K562 (cell line): ENCODE results near the gene GPSM3. TPM values are rescaled to one million over a fixed set of nuclear protein-coding genes. Genes with fewer than 3 reads are reported as not detected.
A peak's percentile ranks its signal among the peaks of the same experiment; 100 is the strongest.

Source experiments
- ATAC-seq: fragments of 200-7000 bp; cut with Tn5 transposase; 3 replicates; pipeline ENCODE4 v1.9.1; 2020; ENCODE audit warnings: moderate library complexity
- BruUV-seq: library from RNA; stranded (reverse); fragments of 400-500 nt; replicated peaks from 2 replicates; lab custom pipeline; 2021; lab: Mats Ljungman, UMichigan
- CTCF ChIA-PET: fragments of 300-600 bp; formaldehyde crosslinking; extraction: SDS; loops from one replicate; lab custom pipeline; 2021; ENCODE audit warnings: low intra/inter-chr PET ratio; lab: Yijun Ruan, JAX
- POLR2A ChIA-PET: fragments of 300-600, 350-650 bp; sonication (Branson Sonifier 250); formaldehyde crosslinking; extraction: SDS; loops from one replicate; lab custom pipeline; 2021; ENCODE audit warnings: antibody characterized with exemption, inconsistent platforms; lab: Yijun Ruan, JAX
- DNase-seq, 4 experiments: peaks; one replicate each; pipeline versions ENCODE4 v3.0.0 to v3.0.0-alpha.2; 2011 to 2018; ENCODE audit warnings: low spot score in 3 of 4, mixed read lengths in 3 of 4; ENCODE audit errors: extremely low read depth in 1 of 4
- FAIRE-seq: peaks from 2 replicates; lab custom pipeline; 2011; peaks lifted over from hg19 to GRCh38; lab: Jason Lieb, UNC
- H2AFZ ChIP-seq: 2 replicates; pipeline ENCODE4 v1.6.0; 2011; ENCODE audit warnings: low read depth, low read length, control low read depth, inconsistent platforms
- H3K27ac ChIP-seq: fragments of 200-600 bp; 3 replicates; pipeline ENCODE4 v1.8.0; 2011; ENCODE audit warnings: low read depth, mild to moderate bottlenecking, control low read depth, inconsistent platforms, low read length, moderate library complexity, mixed read lengths; ENCODE audit errors: extremely low read depth
- H3K27me3 ChIP-seq, 2 experiments: fragments of 300-600 bp in 1 of 2; 2 replicates in 1 of 2; 3 replicates in 1 of 2; pipeline versions ENCODE4 v1.6.0 to v1.8.0; 2011; ENCODE audit warnings: inconsistent platforms in 2 of 2, low read length in 2 of 2, mild to moderate bottlenecking in 1 of 2, mixed read lengths in 1 of 2, moderate library complexity in 1 of 2; ENCODE audit not compliant: control insufficient read depth in 2 of 2, insufficient read depth in 2 of 2
- H3K36me3 ChIP-seq: fragments of 300-600 bp; 3 replicates; pipeline ENCODE4 v1.8.0; 2011; ENCODE audit warnings: mild to moderate bottlenecking, low read length, inconsistent platforms; ENCODE audit not compliant: control insufficient read depth, insufficient read depth
- H3K4me1 ChIP-seq, 2 experiments: fragments of 200-600 bp in 1 of 2; replicated peaks in 1 of 2; 2 replicates in 1 of 2; 3 replicates in 1 of 2; pipeline versions ENCODE4 v1.5.1 to v1.8.0; 2011; ENCODE audit warnings: inconsistent platforms in 2 of 2, low read length in 2 of 2, mild to moderate bottlenecking in 1 of 2, mixed read lengths in 1 of 2, moderate library complexity in 1 of 2; ENCODE audit not compliant: control insufficient read depth in 2 of 2, insufficient read depth in 2 of 2
- H3K4me2 ChIP-seq: 2 replicates; pipeline ENCODE4 v1.6.1; 2011; ENCODE audit warnings: low read length, control low read depth, inconsistent platforms, mixed read lengths; ENCODE audit not compliant: insufficient read depth
- H3K4me3 ChIP-seq: fragments of 200-600 bp; sonication (generic), shearing (Covaris generic); 2 replicates; pipeline ENCODE4 v1.5.1; 2016; ENCODE audit warnings: control low read depth, inconsistent platforms
- H3K79me2 ChIP-seq: fragments of 200-600 bp; 3 replicates; pipeline ENCODE4 v1.8.0; 2011; ENCODE audit warnings: low read length, inconsistent platforms; ENCODE audit not compliant: control insufficient read depth, insufficient read depth
- H3K9ac ChIP-seq, 2 experiments: 2 replicates each; pipeline versions ENCODE4 v1.6.0 to v1.6.1; 2011; ENCODE audit warnings: low read depth in 2 of 2, low read length in 2 of 2, control low read depth in 1 of 2, inconsistent platforms in 1 of 2, mild to moderate bottlenecking in 1 of 2, mixed read lengths in 1 of 2; ENCODE audit not compliant: insufficient read depth in 1 of 2
- H3K9me1 ChIP-seq: one replicate; pipeline ENCODE4 v1.6.0; 2011; ENCODE audit warnings: inconsistent platforms, mild to moderate bottlenecking, low read length, moderate library complexity; ENCODE audit not compliant: control insufficient read depth, insufficient read depth
- H3K9me3 ChIP-seq: replicated peaks from 2 replicates; pipeline ENCODE4 v1.5.1; 2011; ENCODE audit warnings: low read depth, low read length, inconsistent platforms; ENCODE audit not compliant: control insufficient read depth, insufficient read depth
- H4K20me1 ChIP-seq: replicated peaks from 2 replicates; pipeline ENCODE4 v1.6.1; 2011; ENCODE audit warnings: low read length, inconsistent platforms, mixed read lengths; ENCODE audit not compliant: control insufficient read depth, insufficient read depth
- ARHGAP35 ChIP-seq: fragments of 450-650 bp; IDR thresholded peaks from 2 replicates; pipeline ENCODE4 v1.6.1; 2018; ENCODE audit not compliant: partially characterized antibody
- ATF7 ChIP-seq: fragments of 450-650 bp; IDR thresholded peaks from 2 replicates; pipeline ENCODE4 v1.7.1; 2014; ENCODE audit warnings: mild to moderate bottlenecking, moderate library complexity
- CBX3 ChIP-seq, 2 experiments: IDR thresholded peaks; 1 replicate in 1 of 2; 2 replicates in 1 of 2; pipeline ENCODE4 v1.6.1; 2012; ENCODE audit warnings: inconsistent platforms in 2 of 2, low read length in 2 of 2, borderline replicate concordance in 1 of 2, control low read depth in 1 of 2
- CCAR2 ChIP-seq: fragments of 200-400 bp; formaldehyde crosslinking; IDR thresholded peaks from 2 replicates; pipeline ENCODE4 v1.6.1; 2017; ENCODE audit warnings: mild to moderate bottlenecking, low read depth, low read length
- CHD1 ChIP-seq: fragments of 200-600 bp; sonication (generic); IDR thresholded peaks from one replicate; pipeline ENCODE4 v1.6.1; 2012; ENCODE audit warnings: mild to moderate bottlenecking, moderate library complexity, low read length, inconsistent platforms
- CHD4 ChIP-seq: fragments of 200-600 bp; sonication (generic); IDR thresholded peaks from 3 replicates; pipeline ENCODE4 v1.6.1; 2012; ENCODE audit warnings: low read depth, mild to moderate bottlenecking, mixed read lengths, low read length, inconsistent platforms; ENCODE audit not compliant: insufficient read depth, insufficient replicate concordance, poor library complexity, severe bottlenecking
- CREB3L1 ChIP-seq: fragments of 450-650 bp; IDR thresholded peaks from 2 replicates; pipeline ENCODE4 v1.6.1; 2014; ENCODE audit warnings: low read depth, mild to moderate bottlenecking, moderate library complexity, borderline replicate concordance
- POLR2A ChIP-seq: fragments of 450-650 bp; conservative IDR thresholded peaks from 2 replicates; pipeline ENCODE4 v1.6.1; 2016
- RB1 ChIP-seq: fragments of 450-650 bp; IDR thresholded peaks from 2 replicates; pipeline ENCODE4 v1.6.1; 2017; ENCODE audit warnings: low read depth, mild to moderate bottlenecking
- SMARCA4 ChIP-seq: fragments of 450-650 bp; IDR thresholded peaks from 2 replicates; pipeline ENCODE4 v1.6.1; 2016
- TCF7 ChIP-seq: sonication (generic); IDR thresholded peaks from 2 replicates; pipeline ENCODE4 v1.6.1; 2016; ENCODE audit warnings: antibody characterized with exemption, borderline replicate concordance
- TEAD4 ChIP-seq, 2 experiments: sonication (generic) in 1 of 2; formaldehyde crosslinking in 1 of 2; IDR thresholded peaks; 2 replicates each; pipeline versions ENCODE4 v1.6.1 to v1.8.0; 2012 to 2022; ENCODE audit warnings: borderline replicate concordance in 1 of 2, inconsistent platforms in 1 of 2, low read length in 1 of 2, mild to moderate bottlenecking in 1 of 2, missing genetic modification reagents in 1 of 2
- ZC3H4 ChIP-seq: sonication (generic); formaldehyde crosslinking; IDR thresholded peaks from 2 replicates; pipeline ENCODE4 v1.9.0; 2021; ENCODE audit warnings: missing genetic modification reagents, borderline replicate concordance
- ZNF197 ChIP-seq: fragments of 200-800 bp; sonication (Bioruptor generic); IDR thresholded peaks from 2 replicates; pipeline ENCODE4 v1.6.1; 2016; ENCODE audit warnings: low read depth, missing genetic modification characterization, missing compliant biosample characterization
- ZNF41 ChIP-seq: fragments of 250-450 bp; sonication (Bioruptor Pico); conservative IDR thresholded peaks from 2 replicates; pipeline ENCODE4 v1.4.0; 2020; ENCODE audit warnings: mild to moderate bottlenecking
- ZNF583 ChIP-seq: fragments of 250-450 bp; sonication (Bioruptor Pico); IDR thresholded peaks from 2 replicates; pipeline ENCODE4 v1.4.0; 2020
- ZNF707 ChIP-seq: fragments of 250-450 bp; sonication (Bioruptor Pico); conservative IDR thresholded peaks from 2 replicates; pipeline ENCODE4 v1.8.0; 2022; ENCODE audit warnings: inconsistent platforms, mild to moderate bottlenecking, moderate library complexity
- WGBS: fragments of 100-300 bp; shearing (Covaris generic); methylation state at CpG from one replicate; pipeline ENCODE4 v1.1.6; 2016; ENCODE audit warnings: low coverage, mixed read lengths; ENCODE audit not compliant: insufficient coverage; ENCODE audit errors: missing lambda C conversion rate; 5-methylcytosine and 5-hydroxymethylcytosine counted together
- in situ Hi-C: fragments of 300-500 bp; cut with MboI; formaldehyde crosslinking; loops from 4 replicates; pipeline ENCODE4 v1.15.0; 2018; ENCODE audit warnings: inconsistent platforms, mixed read lengths
- intact Hi-C: fragments of 100-400 bp; cut with micrococcal nuclease; formaldehyde crosslinking; loops from 2 replicates; pipeline ENCODE4 v1.14.2; 2022
- polyA plus RNA-seq, 8 experiments: library from polyadenylated mRNA; depleted of rRNA in 4 of 8; stranded (reverse) in 5 of 8; unstranded in 3 of 8; fragments of >200 nt; fragmentation: Nextera tagmentation in 2 of 8; fragmentation: Illumina TruSeq in 1 of 8; extraction: Ambion mirVana in 2 of 8; extraction: Trizol in 1 of 8; gene quantifications; 2 replicates each; pipeline versions ENCODE4 v1.2.1 to v1.2.3, GENCODE V29; 2011 to 2014; ENCODE audit warnings: inconsistent platforms in 1 of 8, missing spikeins in 1 of 8
- total RNA-seq, 7 experiments: library from RNA; depleted of rRNA in 6 of 7; stranded (reverse); fragments of >200 nt in 6 of 7; fragmentation: Illumina TruSeq in 2 of 7; extraction: Trizol in 2 of 7; gene quantifications; 2 replicates each; pipeline versions ENCODE4 v1.2.1 to v1.2.3, GENCODE V29; 2011 to 2021; ENCODE audit warnings: low replicate concordance in 1 of 7
- TF ChIP-seq, protein P1 (sequence below): sonication (generic); formaldehyde crosslinking; IDR thresholded peaks from 2 replicates; pipeline ENCODE4 v1.8.1; 2023; ENCODE audit warnings: mild to moderate bottlenecking, missing genetic modification reagents

GPSM3 gene
- total and polyA plus RNA-seq, 9 of the 15 experiments (the other 6 are each of a cell fraction or from before 2014, with no cell fraction given), result 5.3 to 42.6 (median 24.4) TPM

DNA sequence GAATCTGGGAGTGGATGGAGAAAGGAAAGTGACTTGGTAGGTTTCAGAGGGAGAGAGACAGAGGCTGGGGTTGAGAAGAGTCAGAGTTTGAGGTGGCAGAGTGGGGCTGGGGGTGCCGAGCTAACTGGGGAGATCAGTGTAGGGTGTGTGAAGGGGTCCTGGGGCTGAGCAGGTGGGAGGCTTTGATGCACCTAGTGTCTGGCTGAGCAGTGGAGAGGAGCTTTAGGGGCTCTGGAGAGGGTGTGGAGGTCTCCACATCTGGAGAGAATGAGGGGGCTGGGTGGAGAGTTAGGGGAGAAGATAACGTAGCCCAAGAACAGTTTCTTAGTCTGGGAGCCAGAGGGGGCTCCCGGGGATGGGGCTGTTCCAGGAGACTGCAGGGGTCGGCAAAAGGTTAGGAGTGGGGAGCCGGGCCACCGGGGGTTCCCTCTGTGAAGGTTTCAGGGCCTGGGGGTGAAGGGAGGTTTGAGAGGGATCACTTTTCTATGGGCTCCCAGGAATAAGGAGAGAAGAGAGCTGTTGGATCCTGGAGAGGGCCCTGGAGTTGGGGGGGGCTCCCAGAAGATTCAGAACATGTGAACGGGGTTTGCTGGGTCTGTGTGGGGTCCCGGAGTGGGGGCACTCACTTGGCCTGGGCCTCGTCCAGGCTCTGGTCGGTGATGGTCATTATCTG is 3.2 kb downstream of the GPSM3 start:
- DNase-seq (peak in 1 of 4 experiments; percentile 27), ATAC-seq (no peak), FAIRE-seq (no peak)
- peak overlapping the region; percentile 89 to 95 for H3K9ac ChIP-seq
- WGBS, result under 1% methylated on average over 10 of the region's 10 CpGs
- peaks cover 36% of the 10 kb centered on the region; the same call in 2 of the 3 replicates for H3K36me3 ChIP-seq
- intact Hi-C loops, result no loop called here
- peak overlapping the region; percentile 79 for H3K4me3 ChIP-seq
- BruUV-seq, result no TSS peak
- peaks cover 69 to 71% of the 10 kb centered on the region in 2 experiments for H3K4me1 ChIP-seq
- H3K9me1 ChIP-seq, result no peaks in the 10 kb centered on the region
- POLR2A ChIA-PET, result interaction anchor here (0.6 to 2.5 kb wide), 8 partner anchors 9 to 498 kb away, joined by 3 to 10 read pairs (median 4); partner anchors contain the start of gene FKBPL
- no peaks in the 10 kb centered on the region for H3K9me3 ChIP-seq
- in situ Hi-C loops, result no loop called here
- peak overlapping the region; percentile 90 for H3K4me2 ChIP-seq
- no peaks in the 10 kb centered on the region for H3K27me3 ChIP-seq
- H2AFZ ChIP-seq, result no peak overlapping the region
- CTCF ChIA-PET, result no interaction called here
- H4K20me1 ChIP-seq, result no peaks in the 10 kb centered on the region
- H3K27ac ChIP-seq, result peak overlapping the region; percentile 93
- peaks cover 64% of the 10 kb centered on the region for H3K79me2 ChIP-seq
- no peak for TF ChIP-seq CREB3L1
- TF ChIP-seq CBX3 (IDR thresholded peaks at IDR 0.05; ENCODE audit: borderline replicate concordance in 1 of 2, low read length in 2 of 2), result no peak
- no peak for TF ChIP-seq ATF7
- peak; percentile 9; the same call in 1 of the 2 replicates for TF ChIP-seq SMARCA4
- no peak for TF ChIP-seq ZNF583 (CRISPR knock-in tag)
- no peak for TF ChIP-seq RB1
- no peak for TF ChIP-seq ZNF41
- no peak for TF ChIP-seq ZC3H4
- TF ChIP-seq POLR2A, result peak; percentile 60; the same call in 1 of the 2 replicates
- TF ChIP-seq, protein P1, sequence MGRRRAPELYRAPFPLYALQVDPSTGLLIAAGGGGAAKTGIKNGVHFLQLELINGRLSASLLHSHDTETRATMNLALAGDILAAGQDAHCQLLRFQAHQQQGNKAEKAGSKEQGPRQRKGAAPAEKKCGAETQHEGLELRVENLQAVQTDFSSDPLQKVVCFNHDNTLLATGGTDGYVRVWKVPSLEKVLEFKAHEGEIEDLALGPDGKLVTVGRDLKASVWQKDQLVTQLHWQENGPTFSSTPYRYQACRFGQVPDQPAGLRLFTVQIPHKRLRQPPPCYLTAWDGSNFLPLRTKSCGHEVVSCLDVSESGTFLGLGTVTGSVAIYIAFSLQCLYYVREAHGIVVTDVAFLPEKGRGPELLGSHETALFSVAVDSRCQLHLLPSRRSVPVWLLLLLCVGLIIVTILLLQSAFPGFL (CRISPR knock-in tag), result no peak
- no peak for TF ChIP-seq ZNF707
- no peak for TF ChIP-seq TCF7
- TF ChIP-seq ARHGAP35, result no peak
- no peak for TF ChIP-seq ZNF197 (CRISPR knock-in tag)
- TF ChIP-seq CHD4, result no peak
- TF ChIP-seq CHD1, result peak; percentile 36
- TF ChIP-seq TEAD4 (IDR thresholded peaks at IDR 0.05; ENCODE audit: low read length), result no peak
- TF ChIP-seq TEAD4 (CRISPR knock-in tag; IDR thresholded peaks at IDR 0.05; ENCODE audit: borderline replicate concordance), result no peak
- TF ChIP-seq CCAR2, result 0 out of 2 replicates have a peak, but pooled peaks have one; percentile 81
